ENCODE measurements around the gene KIF3C. TPM values are rescaled to one million over a fixed set of nuclear protein-coding genes. Genes with fewer than 3 reads are reported as not detected.

The KIF3C gene
- total RNA-seq, 1 donor from 2014 or later: 6.0 TPM

- no peaks in the 10 kb centered on the region for H3K27me3 ChIP-seq (ENCODE audit: low read depth)
- H3K4me1 ChIP-seq: no peaks in the 10 kb centered on the region
- DNase-seq: no peak
- H3K4me3 ChIP-seq: no peak overlapping the region
- no peak overlapping the region for H3K27ac ChIP-seq
- intact Hi-C loops (cut with DNase I): no loop called here
- no peak for TF ChIP-seq CTCF (IDR thresholded peaks at IDR 0.05)
- no peaks in the 10 kb centered on the region for H3K36me3 ChIP-seq
- H3K9me3 ChIP-seq: no peaks in the 10 kb centered on the region
- no peak for ATAC-seq
These were observed 33.9 kb downstream of the KIF3C start for GRCh38 chr2:25948437-25948836.

GRCh38 chr2:25941042-25941441 lies 41.3 kb downstream of the KIF3C start:
- no peaks in the 10 kb centered on the region for H3K27me3 ChIP-seq (ENCODE audit: low read depth)
- no peaks in the 10 kb centered on the region for H3K9me3 ChIP-seq
- intact Hi-C loops (cut with DNase I): no loop called here
- no peaks in the 10 kb centered on the region for H3K36me3 ChIP-seq
- H3K4me3 ChIP-seq: no peak overlapping the region
- H3K4me1 ChIP-seq: no peaks in the 10 kb centered on the region
- H3K27ac ChIP-seq: no peak overlapping the region
- ATAC-seq (no peak), DNase-seq (no peak)
- no peak for TF ChIP-seq CTCF (IDR thresholded peaks at IDR 0.05)

- no peak for DNase-seq
- Histone ChIP-seq H3K4me3 (no peak overlapping the region), H3K36me3 (no peaks in the 10 kb centered on the region), H3K4me1 (no peaks in the 10 kb centered on the region), H3K27me3 (ENCODE audit: low read depth) (no peaks in the 10 kb centered on the region), H3K27ac (no peak overlapping the region), H3K9me3 (no peaks in the 10 kb centered on the region)
- intact Hi-C loops (cut with DNase I): no loop called here
- TF ChIP-seq CTCF (IDR thresholded peaks at IDR 0.05): no peak
- ATAC-seq: no peak
These were observed 43.0 kb downstream of the KIF3C start for GRCh38 chr2:25939257-25939668.

- H3K4me1 ChIP-seq: no peaks in the 10 kb centered on the region
- no peaks in the 10 kb centered on the region for H3K9me3 ChIP-seq
These were observed 44.0 kb downstream of the KIF3C start for GRCh38 chr2:25938345-25938744.

GRCh38 chr2:25936889-25937545 lies 45.3 kb downstream of the KIF3C start:
- no peak overlapping the region for H3K27ac ChIP-seq
- DNase-seq: no peak

More at GRCh38 chr2:25938345-25938744, 44.0 kb downstream of the KIF3C start:
- Histone ChIP-seq H3K27ac (no peak overlapping the region), H3K4me3 (no peak overlapping the region), H3K27me3 (ENCODE audit: low read depth) (no peaks in the 10 kb centered on the region), H3K36me3 (no peaks in the 10 kb centered on the region)
- no peak for ATAC-seq
- no peak for DNase-seq
- no peak for TF ChIP-seq CTCF (IDR thresholded peaks at IDR 0.05)
- intact Hi-C loops (cut with DNase I): no loop called here

More at GRCh38 chr2:25936889-25937545, 45.3 kb downstream of the KIF3C start:
- Histone ChIP-seq H3K4me1 (no peaks in the 10 kb centered on the region), H3K4me3 (no peak overlapping the region), H3K27me3 (ENCODE audit: low read depth) (no peaks in the 10 kb centered on the region), H3K36me3 (no peaks in the 10 kb centered on the region), H3K9me3 (no peaks in the 10 kb centered on the region)
- intact Hi-C loops (cut with DNase I): no loop called here
- no peak for ATAC-seq
- no peak for TF ChIP-seq CTCF (IDR thresholded peaks at IDR 0.05)
